Effector memory CD4-positive, alpha-beta T cell (primary cell): ENCODE measurements around the gene MYO3B.

Experiments used
- DNase-seq, 3 donors: peaks; one replicate each; pipeline ENCODE4 v3.0.0-alpha.2; 2020
- H3K27ac ChIP-seq: 2 replicates; pipeline ENCODE4 v1.7.0; 2013; ENCODE audit warnings: mild to moderate bottlenecking, low read length, moderate library complexity; ENCODE audit not compliant: insufficient read depth, poor library complexity, severe bottlenecking
- H3K27me3 ChIP-seq: replicated peaks from 2 replicates; pipeline ENCODE4 v1.7.0; 2013; ENCODE audit warnings: mild to moderate bottlenecking, low read length; ENCODE audit not compliant: insufficient read depth, control insufficient read depth, poor library complexity, severe bottlenecking
- H3K36me3 ChIP-seq: 2 replicates; pipeline ENCODE4 v1.7.0; 2013; ENCODE audit warnings: mild to moderate bottlenecking, low read length, moderate library complexity; ENCODE audit not compliant: control insufficient read depth, insufficient read depth
- H3K4me1 ChIP-seq: 2 replicates; pipeline ENCODE4 v1.7.0; 2013; ENCODE audit warnings: low read length, mild to moderate bottlenecking; ENCODE audit not compliant: control insufficient read depth, insufficient read depth, poor library complexity, severe bottlenecking
- H3K4me3 ChIP-seq: 2 replicates; pipeline ENCODE4 v1.7.0; 2013; ENCODE audit warnings: low read length, low read depth, mild to moderate bottlenecking; ENCODE audit not compliant: insufficient read depth, poor library complexity, severe bottlenecking
- H3K9me3 ChIP-seq: 2 replicates; pipeline ENCODE4 v1.7.0; 2013; ENCODE audit warnings: mild to moderate bottlenecking, low read length, moderate library complexity; ENCODE audit not compliant: control insufficient read depth

Gene MYO3B

DNA sequence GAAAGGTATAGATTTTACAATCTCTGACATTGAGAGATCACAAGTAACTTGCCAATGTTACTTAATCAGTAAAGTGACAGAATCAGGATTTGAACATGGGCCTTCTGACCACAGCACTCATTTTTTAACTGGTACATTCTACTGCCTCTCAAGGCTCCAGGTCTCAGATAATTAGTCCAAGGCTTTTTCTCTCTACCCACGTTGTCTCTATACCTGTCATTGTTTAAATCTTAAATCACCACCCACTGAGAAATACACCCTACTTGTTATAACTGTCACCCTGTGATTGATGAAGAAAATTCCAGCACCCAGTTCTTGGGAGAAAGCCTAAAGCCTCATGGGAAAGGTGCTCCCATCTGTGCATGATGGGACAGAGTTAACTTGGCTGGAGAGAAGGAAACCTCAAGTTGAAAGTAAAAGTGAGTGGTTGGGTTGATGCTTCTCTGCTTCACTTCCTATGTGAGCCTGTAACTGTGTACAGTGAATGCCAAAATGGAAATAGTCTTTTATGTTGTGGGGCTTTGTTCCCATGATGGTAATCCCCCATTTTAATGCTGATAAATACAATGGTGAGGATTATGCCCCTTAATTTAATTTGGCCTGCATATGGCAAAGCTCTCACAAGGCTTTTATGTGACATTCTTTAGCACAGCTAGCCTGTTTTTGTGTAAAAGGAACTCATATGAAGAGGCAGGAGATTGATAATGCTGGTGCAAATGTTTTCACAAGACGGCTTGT is 347.1 kb downstream of the MYO3B start:
- DNase-seq, result no peak
- Histone ChIP-seq H3K4me3 (no peak overlapping the region), H3K27ac (no peak overlapping the region)

DNA sequence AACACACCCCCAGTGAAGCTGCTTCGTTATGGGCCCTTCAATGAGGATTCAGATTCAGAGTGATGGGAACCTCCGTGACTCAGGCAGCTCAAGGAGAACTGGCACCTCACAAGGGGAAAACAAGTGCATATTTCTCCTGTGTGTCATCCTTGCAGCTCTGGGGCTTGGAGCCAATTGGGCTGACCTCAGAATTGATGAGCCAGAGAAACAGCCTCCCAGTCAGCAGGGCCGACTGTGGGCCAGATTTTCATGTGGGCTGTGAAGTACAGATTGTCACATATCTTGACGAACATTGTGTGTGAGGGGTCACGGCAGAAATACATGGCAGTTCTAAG is 347.6 kb downstream of the MYO3B start:
- no peaks in the 10 kb centered on the region for H3K36me3 ChIP-seq
- H3K27me3 ChIP-seq, result no peaks in the 10 kb centered on the region
- H3K4me3 ChIP-seq, result no peak overlapping the region
- H3K4me1 ChIP-seq, result no peaks in the 10 kb centered on the region
- H3K27ac ChIP-seq, result no peak overlapping the region
- no peaks in the 10 kb centered on the region for H3K9me3 ChIP-seq
- DNase-seq, result no peak

More for the DNA sequence above, 347.1 kb downstream of the MYO3B start:
- no peaks in the 10 kb centered on the region for H3K27me3 ChIP-seq
- H3K9me3 ChIP-seq, result no peaks in the 10 kb centered on the region
- H3K4me1 ChIP-seq, result no peaks in the 10 kb centered on the region
- H3K36me3 ChIP-seq, result no peaks in the 10 kb centered on the region

DNA sequence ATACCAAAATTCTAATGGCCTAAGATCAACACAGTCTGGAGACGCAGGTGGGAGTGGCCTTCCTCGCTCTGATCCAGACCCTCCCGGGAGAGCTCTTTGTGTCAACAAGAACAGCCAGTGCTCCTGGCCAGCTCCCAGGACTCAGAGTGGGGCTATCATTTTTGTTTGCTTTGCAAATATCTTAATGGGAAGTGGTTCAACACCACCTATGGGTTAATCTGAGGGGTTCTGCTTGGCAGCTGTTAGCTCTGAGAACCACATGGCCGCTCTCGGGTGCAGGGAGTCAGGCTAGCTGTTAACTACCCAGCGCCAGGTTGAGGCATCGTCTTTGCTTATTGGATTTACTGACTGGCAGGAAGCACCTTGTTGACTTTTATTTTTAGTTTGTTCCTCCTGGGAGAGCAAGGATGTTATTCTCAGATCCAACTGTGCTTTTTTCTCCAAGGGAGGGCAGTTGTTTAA is 352.4 kb downstream of the MYO3B start:
- H3K9me3 ChIP-seq, result no peaks in the 10 kb centered on the region
- no peak overlapping the region for H3K27ac ChIP-seq
- no peak overlapping the region for H3K4me3 ChIP-seq
- H3K27me3 ChIP-seq, result peaks cover 4% of the 10 kb centered on the region
- DNase-seq, result no peak
- H3K4me1 ChIP-seq, result no peaks in the 10 kb centered on the region
- H3K36me3 ChIP-seq, result no peaks in the 10 kb centered on the region

DNA sequence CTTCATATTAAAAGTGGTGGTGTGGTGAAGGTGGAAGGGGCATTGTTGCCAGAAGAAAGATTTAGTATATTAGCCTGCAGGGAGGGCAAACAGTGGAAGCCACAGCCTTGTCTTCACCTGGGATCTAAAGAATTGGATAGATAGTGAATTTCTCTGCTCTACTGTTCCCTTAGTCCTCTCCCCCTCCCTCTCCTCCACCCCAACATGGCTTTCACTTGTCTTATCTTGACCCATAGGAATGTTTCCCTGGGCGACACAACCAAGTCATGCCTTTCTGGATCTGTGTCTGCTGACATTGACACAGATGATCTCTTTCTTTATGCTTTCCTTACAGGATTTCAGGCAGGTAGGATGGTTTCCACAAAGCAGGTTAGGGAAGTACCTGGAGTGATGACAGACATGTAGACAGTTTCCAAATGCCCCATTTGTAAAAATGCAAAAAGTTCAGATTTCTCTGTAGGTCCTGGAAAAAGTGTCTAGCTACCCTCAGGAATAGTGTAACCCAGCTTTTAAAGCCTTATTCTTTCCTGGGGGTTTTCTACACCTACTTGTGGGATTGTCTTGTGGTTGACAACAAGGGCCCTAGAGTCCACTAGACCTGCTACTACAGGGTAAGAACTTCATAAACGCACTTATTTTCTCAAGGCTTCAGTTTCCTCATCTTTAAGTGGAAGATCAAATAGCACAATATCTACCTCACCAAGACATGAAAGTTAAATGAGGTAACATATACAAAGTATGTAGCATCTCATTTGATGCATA is 353.0 kb downstream of the MYO3B start:
- no peak for DNase-seq
- Histone ChIP-seq H3K9me3 (no peaks in the 10 kb centered on the region), H3K36me3 (no peaks in the 10 kb centered on the region), H3K4me3 (no peak overlapping the region), H3K27ac (no peak overlapping the region), H3K4me1 (no peaks in the 10 kb centered on the region), H3K27me3 (peaks cover 4% of the 10 kb centered on the region)

DNA sequence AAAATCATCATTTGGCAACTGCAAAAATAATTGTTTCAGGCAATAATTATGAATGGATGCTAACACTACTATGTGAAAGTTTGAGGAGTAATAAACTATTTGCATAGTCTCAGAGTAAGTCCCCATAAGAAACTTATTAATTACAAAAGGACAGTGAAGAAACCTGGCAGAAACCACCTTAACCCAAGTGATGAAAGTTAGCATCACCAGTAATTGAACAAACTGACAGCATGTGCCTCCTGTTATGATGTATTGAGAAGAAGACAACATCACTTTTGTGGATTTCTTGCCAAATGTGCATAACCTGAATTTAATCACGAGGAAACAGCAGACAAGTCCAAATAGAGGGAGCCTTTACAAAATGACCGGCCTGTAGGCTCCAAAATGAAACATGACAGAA is 353.9 kb downstream of the MYO3B start:
- DNase-seq, result no peak
- Histone ChIP-seq H3K4me3 (no peak overlapping the region), H3K36me3 (no peaks in the 10 kb centered on the region), H3K4me1 (no peaks in the 10 kb centered on the region), H3K27ac (no peak overlapping the region), H3K9me3 (no peaks in the 10 kb centered on the region), H3K27me3 (peaks cover 4% of the 10 kb centered on the region)

DNA sequence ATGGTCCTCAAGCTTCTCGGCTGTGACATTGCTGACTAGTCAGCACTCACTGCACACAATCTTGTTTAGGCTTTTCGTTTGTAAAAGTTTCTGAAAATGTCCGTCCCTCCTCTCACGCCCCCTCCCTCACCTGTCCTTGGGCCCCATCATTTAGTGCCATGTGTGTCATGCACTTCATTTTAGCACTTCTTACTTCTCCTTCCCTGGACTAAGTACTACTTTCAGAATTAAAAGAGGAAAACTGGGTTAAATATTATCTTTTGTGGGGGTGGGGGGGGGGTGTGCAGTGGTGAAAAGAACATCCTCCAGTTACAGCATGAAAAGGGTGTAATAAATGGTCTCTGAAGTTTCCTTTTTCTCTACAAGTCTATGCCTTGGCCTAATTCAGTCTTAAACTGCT is 355.2 kb downstream of the MYO3B start:
- Histone ChIP-seq H3K9me3 (no peaks in the 10 kb centered on the region), H3K36me3 (no peaks in the 10 kb centered on the region), H3K4me3 (no peak overlapping the region), H3K27ac (no peak overlapping the region), H3K27me3 (peaks cover 4% of the 10 kb centered on the region), H3K4me1 (no peaks in the 10 kb centered on the region)
- DNase-seq, result no peak

DNA sequence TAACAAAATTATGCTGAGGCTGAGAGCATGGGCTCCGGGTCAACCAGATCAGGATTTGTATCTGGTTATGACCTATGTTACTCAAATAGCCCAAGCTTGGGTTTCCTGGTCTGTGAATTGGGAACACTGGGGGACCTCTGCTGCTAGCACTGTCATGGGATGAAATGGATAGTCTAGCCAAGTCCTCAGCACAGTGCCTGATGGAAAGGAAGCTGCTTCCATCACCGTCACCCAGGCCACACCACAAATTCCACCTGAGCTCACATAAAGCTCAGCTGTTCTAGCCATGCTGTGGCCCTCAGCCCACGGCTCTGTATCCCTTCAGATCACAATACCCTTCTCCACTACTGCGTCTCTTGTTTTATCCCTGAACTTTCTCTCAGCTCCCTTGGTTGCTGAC is 357.6 kb downstream of the MYO3B start:
- H3K9me3 ChIP-seq, result no peaks in the 10 kb centered on the region
- no peaks in the 10 kb centered on the region for H3K36me3 ChIP-seq
- DNase-seq, result no peak
- H3K4me1 ChIP-seq, result no peaks in the 10 kb centered on the region
- H3K27ac ChIP-seq, result no peak overlapping the region
- no peak overlapping the region for H3K4me3 ChIP-seq
- H3K27me3 ChIP-seq, result peaks cover 4% of the 10 kb centered on the region

DNA sequence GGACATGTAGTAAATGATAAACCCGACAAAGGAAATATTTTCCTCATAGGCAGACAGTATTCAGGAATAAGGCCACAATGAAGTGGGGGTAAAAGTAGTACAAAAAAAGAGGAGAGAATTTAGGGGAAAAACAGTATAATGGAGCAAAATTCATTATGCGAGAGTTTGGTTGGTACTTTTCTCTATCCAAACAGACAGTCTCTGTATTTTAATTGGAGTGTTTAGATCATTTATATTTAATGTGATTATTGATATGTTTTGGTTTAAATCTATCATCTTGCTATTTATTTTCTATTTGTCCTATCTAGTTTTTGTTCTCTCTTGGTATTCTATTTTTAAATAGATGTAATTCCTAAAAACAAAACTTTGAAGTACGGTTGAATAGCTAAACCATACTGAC is 366.9 kb downstream of the MYO3B start:
- no peak overlapping the region for H3K27ac ChIP-seq
- H3K27me3 ChIP-seq, result no peaks in the 10 kb centered on the region
- H3K4me1 ChIP-seq, result no peaks in the 10 kb centered on the region
- no peaks in the 10 kb centered on the region for H3K36me3 ChIP-seq
- no peak overlapping the region for H3K4me3 ChIP-seq
- H3K9me3 ChIP-seq, result no peaks in the 10 kb centered on the region
- no peak for DNase-seq

DNA sequence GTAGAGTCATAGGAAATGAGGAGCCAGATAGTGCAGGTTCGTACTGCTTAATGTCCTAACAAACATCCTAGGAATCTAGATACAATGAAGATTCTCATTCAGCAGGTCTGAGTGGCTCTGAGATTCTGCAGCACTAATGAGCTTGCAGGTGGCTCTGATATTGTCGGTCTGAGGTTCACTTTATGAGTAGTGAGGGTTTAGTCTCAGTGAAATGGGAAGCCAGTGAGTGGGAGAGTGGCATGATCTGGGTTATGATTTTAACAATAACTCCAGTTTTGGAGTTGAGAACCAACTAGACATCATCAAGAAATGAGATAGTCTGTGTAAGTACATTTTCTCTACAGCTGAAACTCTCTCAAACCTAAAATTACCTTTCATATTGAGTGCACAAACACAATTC is 370.4 kb downstream of the MYO3B start:
- Histone ChIP-seq H3K27ac (no peak overlapping the region), H3K36me3 (no peaks in the 10 kb centered on the region), H3K4me3 (no peak overlapping the region), H3K4me1 (no peaks in the 10 kb centered on the region), H3K9me3 (no peaks in the 10 kb centered on the region), H3K27me3 (no peaks in the 10 kb centered on the region)
- no peak for DNase-seq

DNA sequence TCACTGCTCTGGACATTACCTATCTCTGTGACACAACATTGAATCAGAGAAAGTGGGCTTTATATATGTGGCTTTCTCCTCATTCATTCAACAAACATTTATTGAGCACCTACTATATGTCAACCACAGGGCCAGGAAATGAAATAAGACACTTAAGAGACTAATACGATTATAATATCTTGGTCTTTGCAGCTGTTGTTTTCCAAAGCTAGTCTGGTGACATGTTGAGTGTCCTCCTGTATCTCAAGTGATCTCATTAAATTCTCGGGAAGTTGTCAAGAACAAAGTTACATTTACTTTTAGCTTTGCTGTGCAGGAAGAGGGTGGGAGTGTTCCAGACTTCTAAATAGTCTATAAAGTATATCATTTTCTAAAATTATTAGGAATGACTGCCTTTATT is 372.6 kb downstream of the MYO3B start:
- Histone ChIP-seq H3K27ac (no peak overlapping the region), H3K9me3 (no peaks in the 10 kb centered on the region), H3K4me1 (no peaks in the 10 kb centered on the region), H3K27me3 (no peaks in the 10 kb centered on the region), H3K4me3 (no peak overlapping the region), H3K36me3 (no peaks in the 10 kb centered on the region)
- DNase-seq, result no peak
